ENCODE data around the gene RANBP17.
"Not testable (repeated sequence)": the region's sequence is repeated elsewhere in the genome, so short reads cannot be mapped to it uniquely, and the experiment has no call there.

Gene RANBP17

GRCh38 chr5:171031977-171032376, 170.2 kb downstream of the RANBP17 start:
- TF ChIP-seq Cebpa-rat (IDR thresholded peaks at IDR 0.05), result no peak
- no peaks in the 10 kb centered on the region for H4K20me1 ChIP-seq
- H3K27ac ChIP-seq, result no peak overlapping the region
- no peak overlapping the region for H3K9ac ChIP-seq
- no peaks in the 10 kb centered on the region for H3K9me3 ChIP-seq (replicated peaks in 1 of 11)
- H3K4me1 ChIP-seq, result no peaks in the 10 kb centered on the region
- no peaks in the 10 kb centered on the region for H3K36me3 ChIP-seq
- no peak overlapping the region for H3K4me3 ChIP-seq
- H3K4me2 ChIP-seq, result no peak overlapping the region
- no peaks in the 10 kb centered on the region for H3K27me3 ChIP-seq

- Histone ChIP-seq H3K9ac (no peak overlapping the region), H3K4me1 (no peaks in the 10 kb centered on the region), H3K9me3 (replicated peaks in 1 of 11) (no peaks in the 10 kb centered on the region), H3K4me2 (no peak overlapping the region), H4K20me1 (no peaks in the 10 kb centered on the region), H3K4me3 (no peak overlapping the region), H3K27me3 (no peaks in the 10 kb centered on the region), H3K27ac (no peak overlapping the region), H3K36me3 (no peaks in the 10 kb centered on the region)
- TF ChIP-seq Cebpa-rat (IDR thresholded peaks at IDR 0.05), result no peak
Observed at GRCh38 chr5:171032435-171032973, 170.7 kb downstream of the RANBP17 start.

- H3K9me3 ChIP-seq (replicated peaks in 1 of 11); H3K4me1 ChIP-seq; H3K4me3 ChIP-seq; H3K27ac ChIP-seq; H3K36me3 ChIP-seq; H3K9ac ChIP-seq; H3K4me2 ChIP-seq; H3K27me3 ChIP-seq; H4K20me1 ChIP-seq: not testable (repeated sequence)
Observed at GRCh38 chr5:171041893-171042292, 180.1 kb downstream of the RANBP17 start.

- H3K27ac ChIP-seq, result no peak overlapping the region
- no peak overlapping the region for H3K4me3 ChIP-seq
- TF ChIP-seq Cebpa-rat (IDR thresholded peaks at IDR 0.05), result no peak
- no peaks in the 10 kb centered on the region for H4K20me1 ChIP-seq
- H3K27me3 ChIP-seq, result no peaks in the 10 kb centered on the region
- no peak overlapping the region for H3K4me2 ChIP-seq
- H3K4me1 ChIP-seq, result no peaks in the 10 kb centered on the region
- H3K36me3 ChIP-seq, result peaks cover 0 to 3% (median 0%) of the 10 kb centered on the region in 11 experiments; a peak in 2 of 22 replicates
- peaks cover 20 to 28% (median 21%) of the 10 kb centered on the region in 11 experiments for H3K9me3 ChIP-seq (replicated peaks in 1 of 11)
- H3K9ac ChIP-seq, result no peak overlapping the region
Observed at GRCh38 chr5:171050916-171051315, 189.1 kb downstream of the RANBP17 start.

- no peaks in the 10 kb centered on the region for H4K20me1 ChIP-seq
- H3K4me2 ChIP-seq, result no peak overlapping the region
- no peak overlapping the region for H3K27ac ChIP-seq
- no peak for TF ChIP-seq Cebpa-rat (IDR thresholded peaks at IDR 0.05)
- H3K4me1 ChIP-seq, result no peaks in the 10 kb centered on the region
- peaks cover 37 to 48% (median 40%) of the 10 kb centered on the region in 11 experiments for H3K9me3 ChIP-seq (replicated peaks in 1 of 11)
- H3K4me3 ChIP-seq, result no peak overlapping the region
- H3K36me3 ChIP-seq, result peaks cover 0 to 3% (median 0%) of the 10 kb centered on the region in 11 experiments; a peak in 2 of 22 replicates
- no peak overlapping the region for H3K9ac ChIP-seq
- no peaks in the 10 kb centered on the region for H3K27me3 ChIP-seq
Observed at GRCh38 chr5:171055875-171056454, 194.1 kb downstream of the RANBP17 start.

GRCh38 chr5:171067540-171068130, 205.8 kb downstream of the RANBP17 start:
- Histone ChIP-seq H3K27ac (no peak overlapping the region), H3K9me3 (replicated peaks in 1 of 11) (peaks cover 37 to 60% (median 49%) of the 10 kb centered on the region in 11 experiments), H3K4me3 (no peak overlapping the region), H3K4me1 (no peaks in the 10 kb centered on the region), H3K27me3 (no peaks in the 10 kb centered on the region), H3K36me3 (no peaks in the 10 kb centered on the region), H3K9ac (no peak overlapping the region), H4K20me1 (no peaks in the 10 kb centered on the region), H3K4me2 (no peak overlapping the region)
- TF ChIP-seq Cebpa-rat (IDR thresholded peaks at IDR 0.05), result no peak

- H4K20me1 ChIP-seq, result no peaks in the 10 kb centered on the region
- H3K9ac ChIP-seq, result no peak overlapping the region
- H3K27ac ChIP-seq, result no peak overlapping the region
- TF ChIP-seq Cebpa-rat (IDR thresholded peaks at IDR 0.05), result no peak
- no peaks in the 10 kb centered on the region for H3K4me1 ChIP-seq
- no peak overlapping the region for H3K4me3 ChIP-seq
- no peaks in the 10 kb centered on the region for H3K27me3 ChIP-seq
- no peak overlapping the region for H3K4me2 ChIP-seq
- H3K9me3 ChIP-seq (replicated peaks in 1 of 11), result peaks cover 12 to 20% (median 15%) of the 10 kb centered on the region in 11 experiments; a peak in 20 of 22 replicates
- H3K36me3 ChIP-seq, result no peaks in the 10 kb centered on the region
Observed at GRCh38 chr5:171074747-171075146, 212.9 kb downstream of the RANBP17 start.

- Histone ChIP-seq H4K20me1 (no peaks in the 10 kb centered on the region), H3K9ac (no peak overlapping the region), H3K27ac (no peak overlapping the region), H3K4me1 (no peaks in the 10 kb centered on the region), H3K9me3 (replicated peaks in 1 of 11) (peaks cover 12 to 20% (median 15%) of the 10 kb centered on the region in 11 experiments; a peak in 20 of 22 replicates), H3K4me3 (no peak overlapping the region), H3K36me3 (no peaks in the 10 kb centered on the region), H3K27me3 (no peaks in the 10 kb centered on the region), H3K4me2 (no peak overlapping the region)
- no peak for TF ChIP-seq Cebpa-rat (IDR thresholded peaks at IDR 0.05)
Observed at GRCh38 chr5:171080186-171080938, 218.5 kb downstream of the RANBP17 start.

- Histone ChIP-seq H3K4me3 (no peak overlapping the region), H3K36me3 (no peaks in the 10 kb centered on the region), H3K4me2 (no peak overlapping the region), H4K20me1 (no peaks in the 10 kb centered on the region), H3K27me3 (no peaks in the 10 kb centered on the region), H3K27ac (no peak overlapping the region), H3K9ac (no peak overlapping the region), H3K4me1 (no peaks in the 10 kb centered on the region), H3K9me3 (replicated peaks in 1 of 11) (peaks cover 12 to 20% (median 15%) of the 10 kb centered on the region in 11 experiments; a peak in 20 of 22 replicates)
- no peak for TF ChIP-seq Cebpa-rat (IDR thresholded peaks at IDR 0.05)
Observed at GRCh38 chr5:171081319-171081718, 219.5 kb downstream of the RANBP17 start.

All from BLaER1 treated with 17β-estradiol and CSF1 and Interleukin-3, amounts not matched to agents 10 nM and 100 nM (cell line).